HAP-1 (cell line): ENCODE data around the gene NECAB2.

Experiments
- DNase-seq, 2 experiments: peaks; one replicate each; pipeline ENCODE4 v3.0.0-alpha.2; 2016 to 2020; ENCODE audit warnings: low spot score in 2 of 2
- H3K27me3 ChIP-seq: fragments of 250-450 bp; sonication (Bioruptor Pico); 2 replicates; pipeline ENCODE4 v1.5.1; 2020; ENCODE audit warnings: low read depth, mild to moderate bottlenecking, moderate library complexity
- H3K36me3 ChIP-seq: fragments of 250-450 bp; sonication (Bioruptor Pico); replicated peaks from 2 replicates; pipeline ENCODE4 v1.5.1; 2020; ENCODE audit warnings: mild to moderate bottlenecking
- H3K4me1 ChIP-seq: fragments of 250-450 bp; sonication (Bioruptor Pico); 2 replicates; pipeline ENCODE4 v1.5.1; 2020; ENCODE audit warnings: mild to moderate bottlenecking
- H3K4me3 ChIP-seq: fragments of 250-450 bp; sonication (Bioruptor Pico); 2 replicates; pipeline ENCODE4 v1.5.1; 2020; ENCODE audit warnings: mild to moderate bottlenecking, moderate library complexity
- H3K9me3 ChIP-seq: fragments of 250-450 bp; sonication (Bioruptor Pico); 2 replicates; pipeline ENCODE4 v1.5.1; 2020; ENCODE audit warnings: mild to moderate bottlenecking, moderate library complexity
- in situ Hi-C: fragments of 300-500 bp; cut with MboI; formaldehyde crosslinking; loops from 3 replicates; pipeline ENCODE4 v1.14.3; 2020; ENCODE audit warnings: low sequenced_read_pairs, inconsistent platforms, mixed read lengths

The NECAB2 gene

DNA sequence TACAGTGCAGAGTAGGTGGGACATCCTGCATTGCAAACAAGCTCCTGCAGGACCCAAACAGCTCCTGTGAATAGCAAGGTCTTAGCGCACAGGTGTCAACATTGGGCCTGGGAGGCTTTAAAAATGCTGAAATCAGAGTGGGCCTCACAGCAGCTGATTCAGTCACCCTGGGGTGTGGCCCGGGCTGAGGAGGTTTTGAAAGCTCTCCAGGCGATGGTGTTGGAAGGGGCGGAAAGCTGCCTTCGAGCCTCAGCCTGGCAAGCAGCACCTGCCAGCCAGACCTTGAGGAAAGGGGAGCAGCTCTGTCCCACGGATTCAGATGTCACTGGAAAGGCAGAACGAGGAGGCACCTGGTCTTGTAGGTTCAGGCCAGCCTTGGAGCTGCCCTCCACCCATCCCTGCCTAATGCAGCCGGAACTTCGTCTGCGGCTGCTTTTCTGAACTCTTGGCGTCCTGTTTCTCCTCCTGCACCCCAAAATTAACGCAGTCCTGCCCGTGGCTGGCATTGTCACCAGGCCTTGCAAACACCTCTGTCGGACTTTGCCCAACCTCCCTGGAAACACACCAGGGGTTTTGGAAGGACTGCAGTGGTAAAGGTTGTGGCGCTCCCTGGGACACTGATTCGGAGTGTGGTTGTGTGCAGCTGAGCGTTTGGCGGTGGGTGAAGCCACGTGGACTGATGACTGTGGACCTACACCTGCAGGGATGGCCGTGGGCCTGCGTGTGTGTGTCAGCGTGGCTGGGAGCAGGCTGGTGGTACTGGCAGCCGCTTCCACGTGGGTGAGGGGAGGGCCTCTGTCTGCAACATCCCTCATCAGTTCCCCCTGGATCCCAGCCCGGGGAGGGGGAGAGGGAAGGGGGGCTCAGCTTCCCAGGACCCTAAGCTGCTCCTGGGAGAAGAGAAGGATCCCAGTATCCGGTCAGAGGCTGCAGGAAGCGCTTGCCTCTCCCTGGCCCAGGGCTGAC lies 3.4 kb downstream of the NECAB2 start:
- no peak for DNase-seq
- H3K9me3 ChIP-seq: no peaks in the 10 kb centered on the region
- no peak overlapping the region for H3K4me3 ChIP-seq
- no peaks in the 10 kb centered on the region for H3K36me3 ChIP-seq
- in situ Hi-C loops: loop anchor here (10.0 kb wide), 1 partner anchor 73 kb away; the partner anchor contains the start of gene SLC38A8
- H3K4me1 ChIP-seq: no peaks in the 10 kb centered on the region
- H3K27me3 ChIP-seq: no peaks in the 10 kb centered on the region

DNA sequence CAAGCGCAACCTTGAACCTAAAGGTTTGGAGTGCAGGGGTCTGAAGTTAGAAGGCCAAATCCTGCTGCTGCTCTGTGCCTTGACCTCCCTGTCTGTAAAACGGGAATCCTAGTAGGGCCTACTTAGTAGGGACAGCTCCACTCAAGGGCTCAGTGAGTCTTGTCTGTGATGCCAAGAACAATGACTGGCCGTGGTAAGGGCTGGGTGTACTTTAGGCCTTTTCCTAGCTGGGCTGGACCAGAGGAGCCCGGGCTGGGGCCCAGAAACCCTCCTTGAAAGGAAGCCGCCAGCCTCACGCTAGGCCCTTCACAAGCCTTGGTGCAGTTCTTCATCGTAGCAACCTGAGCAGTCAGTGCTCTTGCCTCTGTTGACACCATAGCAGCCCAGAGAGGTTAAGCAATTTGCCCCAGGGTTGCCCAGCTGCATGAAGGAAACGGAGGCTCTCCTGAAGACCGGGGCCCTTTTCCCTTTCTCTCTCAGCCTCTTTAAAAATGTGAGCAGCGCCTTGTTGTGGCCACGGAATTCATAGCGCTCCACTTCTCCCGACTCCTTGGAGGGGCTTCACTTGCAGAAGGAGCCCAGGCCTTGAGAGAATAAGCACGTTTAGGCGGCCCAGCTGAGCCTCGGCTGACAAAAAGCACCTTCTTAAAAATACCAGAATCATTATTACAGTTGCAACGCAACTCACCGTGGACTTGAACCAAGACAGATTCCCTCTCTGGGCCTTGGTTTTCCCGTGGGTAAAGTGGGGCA lies 4.4 kb downstream of the NECAB2 start:
- in situ Hi-C loops: loop anchor here (10.0 kb wide), 1 partner anchor 72 kb away; the partner anchor contains the start of gene SLC38A8
- H3K9me3 ChIP-seq: no peaks in the 10 kb centered on the region; the same call in 1 of the 2 replicates
- H3K4me1 ChIP-seq: no peaks in the 10 kb centered on the region
- H3K36me3 ChIP-seq: no peaks in the 10 kb centered on the region
- DNase-seq: no peak
- H3K4me3 ChIP-seq: no peak overlapping the region
- H3K27me3 ChIP-seq: no peaks in the 10 kb centered on the region

DNA sequence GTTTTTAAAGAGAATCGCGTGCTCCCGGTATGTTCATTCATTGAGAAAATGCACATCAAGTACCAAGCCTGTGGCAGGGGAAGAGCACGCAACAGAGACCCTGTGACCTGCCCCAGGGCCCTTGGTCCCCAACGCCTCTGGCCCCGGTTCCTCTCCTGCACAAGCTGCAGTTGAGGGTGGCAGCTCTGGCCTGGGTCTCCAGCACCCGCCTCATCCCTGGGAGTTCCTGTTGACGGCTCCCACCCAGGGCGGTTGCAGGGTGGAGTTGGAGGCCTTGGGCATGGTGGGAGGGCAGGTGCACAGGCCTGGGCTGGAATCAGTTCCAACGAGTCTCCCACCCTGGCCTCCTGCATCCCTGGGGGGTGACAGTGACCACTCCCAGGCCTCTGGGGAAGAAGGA lies 5.0 kb downstream of the NECAB2 start:
- Histone ChIP-seq H3K4me3 (no peak overlapping the region), H3K36me3 (no peaks in the 10 kb centered on the region), H3K4me1 (no peaks in the 10 kb centered on the region), H3K9me3 (no peaks in the 10 kb centered on the region; the same call in 1 of the 2 replicates), H3K27me3 (no peaks in the 10 kb centered on the region)
- in situ Hi-C loops: loop anchor here (10.0 kb wide), 1 partner anchor 72 kb away; the partner anchor contains the start of gene SLC38A8
- DNase-seq: no peak

DNA sequence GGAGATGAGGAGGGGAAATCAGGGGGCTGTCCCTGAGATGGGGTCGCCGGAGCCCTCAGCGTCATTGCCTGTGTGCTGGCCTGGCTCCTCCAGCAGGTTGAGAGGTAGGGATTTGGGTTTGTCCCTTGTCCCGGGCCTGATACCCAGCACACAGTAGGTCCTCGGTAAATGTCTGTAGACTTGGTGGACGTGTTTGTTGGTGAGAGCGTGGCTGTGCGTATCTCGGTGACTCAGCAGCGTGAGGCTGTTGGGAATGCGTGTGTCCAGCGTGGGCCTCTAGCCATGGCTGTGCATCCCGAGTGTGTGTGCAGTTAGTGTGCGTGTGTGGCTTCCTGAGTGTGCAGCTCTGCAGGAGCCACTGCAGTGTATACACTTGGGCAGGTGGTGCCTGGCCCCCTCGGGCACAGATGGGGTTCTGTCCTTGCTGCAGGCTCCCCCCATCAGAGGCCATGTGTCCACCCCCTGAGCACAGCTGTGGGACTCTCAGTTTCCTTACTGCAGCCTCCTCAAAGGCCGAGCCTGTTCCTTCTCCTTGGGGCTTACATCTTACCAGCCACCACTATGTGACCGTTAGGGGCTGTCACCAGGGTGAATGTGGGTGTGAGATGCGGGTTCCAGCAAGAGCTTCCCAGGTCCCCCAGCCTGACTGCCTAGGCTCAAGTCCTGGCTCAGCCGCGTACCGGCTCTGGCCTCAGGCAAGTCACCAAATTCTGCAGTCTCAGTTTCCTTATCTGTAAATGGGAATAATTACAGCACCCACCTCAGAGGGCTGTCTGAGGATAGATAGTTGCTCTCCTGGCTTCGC lies 5.7 kb downstream of the NECAB2 start:
- Histone ChIP-seq H3K9me3 (no peaks in the 10 kb centered on the region; the same call in 1 of the 2 replicates), H3K4me1 (no peaks in the 10 kb centered on the region), H3K36me3 (no peaks in the 10 kb centered on the region), H3K27me3 (no peaks in the 10 kb centered on the region), H3K4me3 (no peak overlapping the region)
- in situ Hi-C loops: loop anchor here (10.0 kb wide), 1 partner anchor 71 kb away; the partner anchor contains the start of gene SLC38A8
- no peak for DNase-seq

DNA sequence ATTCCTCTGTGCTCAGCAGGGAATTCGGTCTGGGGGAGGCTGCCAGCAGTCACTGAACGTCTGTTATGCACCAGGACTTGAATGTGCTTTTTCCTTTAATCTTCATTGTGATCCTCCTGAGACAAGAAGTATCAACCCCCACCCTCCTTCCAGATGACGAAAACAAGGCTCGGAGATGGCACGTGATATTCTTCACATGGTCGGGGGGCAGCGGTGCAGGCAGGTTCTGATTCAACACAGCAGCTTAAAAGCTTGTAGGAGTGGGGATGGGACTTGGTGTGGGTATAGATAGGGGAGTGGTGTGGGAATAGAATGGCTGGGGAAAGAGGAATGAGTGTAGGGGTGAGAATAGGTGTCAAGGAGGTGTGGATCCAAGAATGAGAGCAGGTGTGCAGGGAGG lies 6.4 kb downstream of the NECAB2 start:
- Histone ChIP-seq H3K9me3 (no peaks in the 10 kb centered on the region; the same call in 1 of the 2 replicates), H3K36me3 (no peaks in the 10 kb centered on the region)
- in situ Hi-C loops: loop anchor here (10.0 kb wide), 1 partner anchor 70 kb away; the partner anchor contains the start of gene SLC38A8

DNA sequence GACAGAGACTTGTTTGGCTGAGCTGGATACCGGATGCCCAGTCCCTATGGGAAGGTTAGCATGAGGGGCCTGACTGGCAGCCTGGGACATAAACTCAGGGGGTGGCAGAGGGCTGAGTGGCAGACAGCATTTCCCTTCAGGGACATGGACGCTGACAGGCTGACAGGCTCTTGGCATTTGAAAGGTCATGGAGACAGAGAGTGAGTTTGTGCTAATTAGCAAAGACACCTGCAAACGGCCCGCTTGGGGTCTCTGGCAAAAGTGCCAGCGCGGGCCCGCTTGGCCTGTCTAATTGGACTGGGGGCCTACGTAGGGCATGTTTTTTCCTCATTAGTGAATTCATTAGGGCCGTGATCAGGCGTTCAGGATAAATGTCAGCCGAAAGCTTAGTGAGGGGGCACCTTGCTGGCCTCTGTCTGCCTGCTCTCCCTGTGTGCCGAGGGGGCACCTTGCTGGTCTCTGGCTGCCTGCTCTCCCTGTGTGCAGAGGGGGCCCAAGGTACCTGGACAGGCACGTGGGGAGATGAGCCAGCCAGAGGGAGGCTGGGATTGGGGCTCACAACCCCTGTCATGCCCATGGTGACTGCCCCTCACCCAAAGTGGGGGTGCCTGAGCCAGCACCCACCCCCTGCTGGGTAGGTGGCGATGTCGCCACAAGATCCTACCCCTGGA lies 7.7 kb downstream of the NECAB2 start:
- no peaks in the 10 kb centered on the region for H3K4me1 ChIP-seq
- H3K9me3 ChIP-seq: no peaks in the 10 kb centered on the region; the same call in 1 of the 2 replicates
- H3K4me3 ChIP-seq: no peak overlapping the region
- H3K36me3 ChIP-seq: no peaks in the 10 kb centered on the region
- in situ Hi-C loops: loop anchor here (10.0 kb wide), 1 partner anchor 69 kb away; the partner anchor contains the start of gene SLC38A8
- DNase-seq: no peak
- H3K27me3 ChIP-seq: no peaks in the 10 kb centered on the region

More for the DNA sequence above, 6.4 kb downstream of the NECAB2 start:
- H3K4me1 ChIP-seq: no peaks in the 10 kb centered on the region
- H3K27me3 ChIP-seq: no peaks in the 10 kb centered on the region
- no peak for DNase-seq
- H3K4me3 ChIP-seq: no peak overlapping the region

DNA sequence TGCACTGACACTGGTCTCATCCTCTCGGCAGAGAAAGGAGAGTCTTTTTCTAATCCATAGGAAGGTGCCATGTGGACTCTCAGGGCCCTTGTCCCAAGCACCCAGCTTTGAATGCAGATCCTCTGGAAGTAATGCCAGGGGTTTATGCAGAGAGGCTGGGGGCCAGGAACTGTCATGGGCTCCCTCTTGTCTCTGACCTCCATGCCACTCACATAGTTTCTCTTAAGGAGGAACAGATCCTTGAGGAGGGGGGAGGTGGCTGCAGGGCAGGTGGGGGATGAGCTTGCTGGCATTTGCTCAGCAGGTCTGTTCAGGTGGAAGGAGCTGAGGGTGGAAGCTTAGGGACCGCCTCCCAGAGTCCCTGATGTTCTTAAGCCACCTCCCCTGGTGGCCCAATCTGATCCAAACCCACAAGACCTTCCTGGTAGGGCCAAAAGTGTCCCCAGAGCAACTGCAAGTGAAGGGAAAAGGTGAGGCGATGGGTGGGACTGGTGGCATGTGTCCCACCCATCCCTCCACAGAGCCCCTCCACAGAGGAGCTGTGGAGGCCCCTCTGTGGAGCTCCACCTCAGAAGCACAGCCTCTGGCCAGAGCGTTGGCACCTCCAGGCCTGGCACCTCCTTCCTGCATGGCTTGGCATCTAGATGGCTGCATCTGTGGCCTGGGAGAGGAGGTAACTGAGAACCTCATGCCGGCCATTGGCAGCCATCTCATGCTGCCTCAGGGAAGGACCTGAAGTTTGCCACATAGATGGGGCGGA lies 9.2 kb downstream of the NECAB2 start:
- no peaks in the 10 kb centered on the region; the same call in 1 of the 2 replicates for H3K9me3 ChIP-seq
- no peak for DNase-seq
- no peaks in the 10 kb centered on the region for H3K27me3 ChIP-seq
- no peaks in the 10 kb centered on the region for H3K36me3 ChIP-seq
- no peaks in the 10 kb centered on the region for H3K4me1 ChIP-seq
- no peak overlapping the region for H3K4me3 ChIP-seq
- in situ Hi-C loops: loop anchor here (10.0 kb wide), 1 partner anchor 68 kb away; the partner anchor contains the start of gene SLC38A8

DNA sequence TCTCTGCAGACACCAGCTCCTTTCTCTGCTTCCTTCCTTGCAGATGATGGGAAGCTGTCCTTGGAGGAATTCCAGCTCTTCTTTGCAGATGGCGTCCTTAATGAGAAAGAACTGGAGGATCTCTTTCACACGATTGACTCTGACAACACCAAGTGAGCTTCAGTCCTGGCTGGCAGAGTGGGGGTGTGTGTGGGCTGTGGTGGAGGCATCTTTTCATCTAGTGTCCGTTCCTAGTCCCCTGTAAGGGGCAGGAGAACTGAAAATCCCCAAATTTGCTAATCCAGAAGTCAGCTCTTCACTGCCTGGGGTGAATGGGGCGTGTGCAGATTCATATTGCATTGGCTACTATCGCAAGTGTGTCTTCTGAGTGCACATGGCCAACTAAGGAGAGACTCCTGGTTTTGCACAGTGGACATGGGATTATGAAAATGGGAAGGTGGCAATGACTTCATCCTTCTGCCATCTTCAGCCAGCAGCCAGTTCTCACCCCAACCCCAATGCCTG lies 10.4 kb downstream of the NECAB2 start:
- Histone ChIP-seq H3K27me3 (no peaks in the 10 kb centered on the region), H3K9me3 (no peaks in the 10 kb centered on the region; the same call in 1 of the 2 replicates), H3K36me3 (no peaks in the 10 kb centered on the region), H3K4me3 (no peak overlapping the region), H3K4me1 (no peaks in the 10 kb centered on the region)
- in situ Hi-C loops: loop anchor here (10.0 kb wide), 1 partner anchor 66 kb away; the partner anchor contains the start of gene SLC38A8
- no peak for DNase-seq

DNA sequence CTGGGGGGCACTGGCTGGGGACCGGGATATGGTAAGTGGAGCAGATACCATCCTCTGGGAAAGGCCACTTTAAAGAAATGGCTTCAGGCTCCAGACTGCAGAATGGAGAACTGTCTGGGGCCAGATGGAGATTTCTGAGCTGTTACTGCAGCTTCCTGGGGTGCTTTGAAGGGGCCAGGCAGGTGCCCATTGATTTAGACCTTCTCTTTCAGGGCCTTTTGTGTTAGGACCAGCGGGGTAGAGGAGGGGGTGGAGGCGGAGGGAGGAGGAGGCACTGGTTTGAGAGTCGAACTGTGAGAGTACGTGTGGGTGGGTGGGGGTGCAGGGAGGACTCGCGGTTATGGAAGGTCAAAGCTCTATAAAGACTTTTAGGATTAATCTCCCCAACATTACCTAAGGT lies 11.4 kb downstream of the NECAB2 start:
- Histone ChIP-seq H3K27me3 (no peaks in the 10 kb centered on the region), H3K4me3 (no peak overlapping the region), H3K4me1 (no peaks in the 10 kb centered on the region), H3K36me3 (no peaks in the 10 kb centered on the region), H3K9me3 (no peaks in the 10 kb centered on the region; the same call in 1 of the 2 replicates)
- DNase-seq: no peak
- in situ Hi-C loops: loop anchor here (10.0 kb wide), 1 partner anchor 65 kb away; the partner anchor contains the start of gene SLC38A8

DNA sequence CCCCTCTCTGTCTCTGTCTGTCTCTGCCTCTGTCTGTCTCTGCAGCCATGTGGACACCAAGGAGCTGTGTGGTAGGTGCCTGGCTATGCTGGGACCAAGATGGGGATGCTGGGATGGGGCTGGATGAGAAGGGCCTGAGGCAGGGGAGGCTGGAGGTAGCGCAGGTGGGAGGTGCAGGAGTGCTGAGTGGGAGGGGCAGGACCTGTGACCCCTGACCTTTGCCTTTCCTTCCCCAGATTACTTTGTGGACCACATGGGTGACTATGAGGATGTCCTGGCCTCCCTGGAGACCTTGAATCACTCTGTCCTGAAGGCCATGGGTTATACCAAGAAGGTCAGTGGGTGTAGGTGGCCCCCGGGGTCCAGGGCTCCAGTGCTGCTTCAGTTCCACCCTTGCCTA lies 12.8 kb downstream of the NECAB2 start:
- no peak for DNase-seq
- Histone ChIP-seq H3K4me1 (no peaks in the 10 kb centered on the region), H3K36me3 (no peaks in the 10 kb centered on the region), H3K4me3 (no peak overlapping the region), H3K27me3 (no peaks in the 10 kb centered on the region), H3K9me3 (no peaks in the 10 kb centered on the region; the same call in 1 of the 2 replicates)
- in situ Hi-C loops: no loop called here

DNA sequence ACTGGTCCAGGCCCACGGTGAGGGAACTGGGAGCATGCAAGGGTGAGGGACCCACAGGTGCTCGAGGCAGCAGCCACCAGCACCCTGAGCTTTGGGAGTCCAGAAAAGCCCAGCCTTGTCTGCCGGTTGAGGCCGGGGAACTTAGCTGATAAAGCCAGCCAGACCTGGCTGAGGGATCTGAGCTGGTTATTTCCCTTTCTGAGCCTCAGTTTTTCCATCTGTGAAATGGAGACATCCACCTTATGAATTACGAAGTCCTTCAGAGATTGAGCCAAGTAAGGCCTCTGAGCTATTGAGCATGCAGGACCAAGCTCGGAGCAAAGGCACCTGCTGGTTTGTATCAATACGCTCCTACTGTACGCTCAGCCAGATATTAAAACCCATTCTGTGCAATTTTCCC lies 13.8 kb downstream of the NECAB2 start:
- in situ Hi-C loops: no loop called here
- H3K36me3 ChIP-seq: no peaks in the 10 kb centered on the region
- H3K4me3 ChIP-seq: no peak overlapping the region
- no peaks in the 10 kb centered on the region for H3K27me3 ChIP-seq
- no peak for DNase-seq
- no peaks in the 10 kb centered on the region; the same call in 1 of the 2 replicates for H3K9me3 ChIP-seq
- peaks cover 1% of the 10 kb centered on the region for H3K4me1 ChIP-seq

DNA sequence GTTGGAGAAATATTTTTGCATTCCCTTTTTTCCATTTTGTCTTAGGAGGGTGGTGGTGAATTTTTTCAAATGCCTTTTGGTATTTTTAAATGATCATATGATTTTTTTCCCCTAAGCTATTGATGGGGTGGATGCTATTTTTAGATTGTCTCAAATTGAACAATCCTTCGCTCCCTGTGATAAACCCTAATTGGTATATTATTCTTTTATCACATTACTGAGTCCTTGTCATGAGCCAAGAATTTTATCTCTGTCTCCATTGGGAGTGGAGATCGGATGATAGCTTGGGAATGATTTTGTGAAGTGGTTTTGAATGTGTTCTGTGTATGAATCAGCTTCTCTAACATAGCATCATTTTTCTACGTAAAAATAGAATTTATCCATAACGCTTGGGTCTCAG lies 15.4 kb downstream of the NECAB2 start:
- no peaks in the 10 kb centered on the region for H3K9me3 ChIP-seq
- H3K4me3 ChIP-seq: no peak overlapping the region
- H3K36me3 ChIP-seq: no peaks in the 10 kb centered on the region
- in situ Hi-C loops: no loop called here
- H3K4me1 ChIP-seq: peaks cover 12% of the 10 kb centered on the region
- DNase-seq: no peak
- no peaks in the 10 kb centered on the region for H3K27me3 ChIP-seq
